ENCODE measurements around the gene MSN.

- TF ChIP-seq CTCF (IDR thresholded peaks at IDR 0.05 in 4 of 5, conservative IDR thresholded peaks at IDR 0.05 in 1 of 5) = no peak
- TF ChIP-seq POLR2A (IDR thresholded peaks at IDR 0.05) = no peak
These were observed 51.1 kb downstream of the MSN start for GRCh38 chrX:65718538-65718937.

Data from gastrocnemius medialis (tissue), 4 donors.